HG03280 (cell line): ENCODE data around the gene ZFC3H1.
"Not testable (repeated sequence)": the region's sequence is repeated elsewhere in the genome, so short reads cannot be mapped to it uniquely, and the experiment has no call there.

Source experiments
- ATAC-seq: cut with Tn5 transposase; IDR thresholded peaks from one replicate; pipeline ENCODE4 v1.9.1; 2021; ENCODE audit warnings: mild to moderate bottlenecking, moderate library complexity; ENCODE audit not compliant: unreplicated experiment

ZFC3H1 gene, protein sequence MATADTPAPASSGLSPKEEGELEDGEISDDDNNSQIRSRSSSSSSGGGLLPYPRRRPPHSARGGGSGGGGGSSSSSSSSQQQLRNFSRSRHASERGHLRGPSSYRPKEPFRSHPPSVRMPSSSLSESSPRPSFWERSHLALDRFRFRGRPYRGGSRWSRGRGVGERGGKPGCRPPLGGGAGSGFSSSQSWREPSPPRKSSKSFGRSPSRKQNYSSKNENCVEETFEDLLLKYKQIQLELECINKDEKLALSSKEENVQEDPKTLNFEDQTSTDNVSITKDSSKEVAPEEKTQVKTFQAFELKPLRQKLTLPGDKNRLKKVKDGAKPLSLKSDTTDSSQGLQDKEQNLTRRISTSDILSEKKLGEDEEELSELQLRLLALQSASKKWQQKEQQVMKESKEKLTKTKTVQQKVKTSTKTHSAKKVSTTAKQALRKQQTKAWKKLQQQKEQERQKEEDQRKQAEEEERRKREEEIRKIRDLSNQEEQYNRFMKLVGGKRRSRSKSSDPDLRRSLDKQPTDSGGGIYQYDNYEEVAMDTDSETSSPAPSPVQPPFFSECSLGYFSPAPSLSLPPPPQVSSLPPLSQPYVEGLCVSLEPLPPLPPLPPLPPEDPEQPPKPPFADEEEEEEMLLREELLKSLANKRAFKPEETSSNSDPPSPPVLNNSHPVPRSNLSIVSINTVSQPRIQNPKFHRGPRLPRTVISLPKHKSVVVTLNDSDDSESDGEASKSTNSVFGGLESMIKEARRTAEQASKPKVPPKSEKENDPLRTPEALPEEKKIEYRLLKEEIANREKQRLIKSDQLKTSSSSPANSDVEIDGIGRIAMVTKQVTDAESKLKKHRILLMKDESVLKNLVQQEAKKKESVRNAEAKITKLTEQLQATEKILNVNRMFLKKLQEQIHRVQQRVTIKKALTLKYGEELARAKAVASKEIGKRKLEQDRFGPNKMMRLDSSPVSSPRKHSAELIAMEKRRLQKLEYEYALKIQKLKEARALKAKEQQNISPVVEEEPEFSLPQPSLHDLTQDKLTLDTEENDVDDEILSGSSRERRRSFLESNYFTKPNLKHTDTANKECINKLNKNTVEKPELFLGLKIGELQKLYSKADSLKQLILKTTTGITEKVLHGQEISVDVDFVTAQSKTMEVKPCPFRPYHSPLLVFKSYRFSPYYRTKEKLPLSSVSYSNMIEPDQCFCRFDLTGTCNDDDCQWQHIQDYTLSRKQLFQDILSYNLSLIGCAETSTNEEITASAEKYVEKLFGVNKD (N-terminal part only)

DNA sequence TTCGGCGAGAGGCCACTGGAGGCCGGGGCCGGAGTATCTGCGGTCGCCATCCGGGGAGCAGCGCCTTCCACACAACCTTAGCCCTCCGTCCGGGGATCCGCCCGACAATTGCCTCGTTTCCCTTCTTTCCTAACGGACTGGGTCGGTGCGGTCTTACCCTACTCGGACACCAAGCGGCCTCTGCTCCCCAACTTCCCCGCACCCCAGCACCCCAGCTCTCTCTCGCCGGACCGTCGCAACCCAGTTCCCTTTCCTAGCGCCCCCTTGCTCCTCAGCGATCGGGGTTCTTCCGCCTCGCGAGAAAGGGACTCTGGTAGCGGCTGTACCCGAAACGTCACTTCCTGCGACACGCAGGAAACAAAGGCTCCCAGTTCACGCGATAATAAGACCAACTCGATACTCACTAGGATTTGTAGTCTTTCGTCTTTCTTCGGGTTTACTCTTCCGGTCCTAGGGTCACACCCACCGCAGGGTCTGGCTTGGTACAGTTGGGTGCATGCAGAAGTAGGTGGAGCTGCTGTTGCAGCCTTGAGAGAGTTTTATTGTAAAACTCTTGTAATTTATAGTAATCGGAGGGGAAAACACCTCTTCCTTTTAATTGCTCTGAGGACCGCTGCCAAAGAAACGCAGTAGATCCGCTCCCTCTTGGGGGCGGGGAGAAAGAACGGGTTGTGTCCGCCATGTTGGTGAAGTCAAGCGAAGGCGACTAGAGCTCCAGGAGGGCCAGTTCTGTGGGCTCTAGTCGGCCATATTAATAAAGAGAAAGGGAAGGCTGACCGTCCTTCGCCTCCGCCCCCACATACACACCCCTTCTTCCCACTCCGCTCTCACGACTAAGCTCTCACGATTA is at the start of gene ZFC3H1, which contains the start of gene THAP2:
TSS of gene ZFC3H1 (minus strand) at position 288 of the 850 bp plus-strand sequence. CDS start at position 50, 238 bp downstream.
TSS of gene THAP2 (plus strand) at position 741 of the 850 bp plus-strand sequence. CDS start 209 bp downstream, outside the sequence.
- ATAC-seq, result peak; percentile 87

DNA sequence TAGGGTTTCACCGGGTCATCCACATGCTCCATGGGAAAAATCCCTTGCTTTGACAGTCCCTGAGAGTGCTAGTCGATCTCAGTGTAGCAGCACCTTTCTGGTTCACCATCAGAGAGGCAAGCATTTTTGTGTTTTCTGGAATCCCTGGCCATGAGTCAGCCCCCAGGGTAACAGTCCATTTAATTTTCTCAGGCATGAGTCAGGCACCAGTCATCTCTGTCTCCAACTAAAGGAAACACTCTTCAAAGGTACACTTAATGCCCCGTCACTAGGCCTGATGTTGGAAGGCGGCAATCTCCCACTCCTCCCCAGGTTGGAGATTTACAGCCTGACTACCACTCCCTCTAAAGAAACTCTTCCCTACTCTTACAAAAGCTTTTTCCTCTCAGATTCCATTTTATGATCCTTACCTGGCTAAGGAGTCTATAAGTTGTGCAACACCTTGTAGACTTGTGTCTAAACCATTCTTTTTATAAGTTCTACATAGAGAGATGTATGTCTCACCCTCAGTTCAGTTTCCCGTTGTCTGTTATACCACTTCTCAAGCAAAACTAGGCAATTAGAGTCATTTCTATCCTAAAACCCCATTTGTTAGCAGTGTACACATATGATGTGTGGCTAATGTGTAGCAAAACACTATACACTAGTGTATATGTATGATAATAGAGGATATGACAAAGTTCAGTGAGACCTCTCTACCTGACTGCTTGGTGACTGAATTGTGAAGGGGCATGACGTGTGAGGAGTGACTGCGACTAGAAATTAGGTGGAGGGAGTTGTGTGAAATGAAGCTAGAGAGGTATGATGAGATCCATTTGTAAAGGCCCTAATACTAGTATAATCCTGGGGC is 46.9 kb upstream of the ZFC3H1 start:
- no peak for ATAC-seq

DNA sequence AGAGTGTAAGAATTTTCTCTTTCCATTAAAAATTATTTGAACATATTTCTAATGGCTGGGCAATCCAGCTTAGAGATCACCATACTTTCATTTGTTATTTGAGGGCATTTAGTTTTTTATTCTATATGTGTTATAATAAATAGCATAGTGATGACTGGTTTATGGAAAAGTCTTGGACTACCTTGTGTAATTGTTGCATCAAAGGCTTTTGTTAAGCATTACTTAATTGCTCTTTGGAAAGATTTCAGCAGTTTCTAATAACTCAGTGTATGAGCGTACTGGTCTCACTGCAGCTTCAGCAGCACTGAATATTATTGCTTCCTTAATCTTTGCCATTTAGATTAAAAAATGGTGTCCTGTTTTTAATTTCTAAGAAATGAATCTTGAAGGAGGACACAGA is 45.0 kb upstream of the ZFC3H1 start:
- ATAC-seq, result no peak

DNA sequence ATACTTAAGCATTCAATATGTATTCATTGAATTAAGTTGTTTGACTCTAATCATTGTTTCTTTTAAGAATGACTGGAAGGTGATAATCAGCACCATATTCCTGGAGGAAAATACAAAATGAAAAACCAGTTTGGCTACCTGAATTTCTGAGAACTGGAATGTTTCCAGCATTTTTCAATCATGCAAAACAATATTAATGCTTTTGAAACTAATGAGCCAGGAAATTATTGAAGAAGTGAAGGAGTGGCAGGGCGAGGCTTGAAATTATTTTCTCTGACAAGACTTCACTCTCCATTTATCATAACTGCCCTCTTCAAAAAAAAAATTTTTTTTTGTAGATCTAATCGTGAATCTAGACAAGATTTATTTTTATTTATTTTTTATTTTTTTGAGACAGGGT is 41.3 kb upstream of the ZFC3H1 start:
- no peak for ATAC-seq

DNA sequence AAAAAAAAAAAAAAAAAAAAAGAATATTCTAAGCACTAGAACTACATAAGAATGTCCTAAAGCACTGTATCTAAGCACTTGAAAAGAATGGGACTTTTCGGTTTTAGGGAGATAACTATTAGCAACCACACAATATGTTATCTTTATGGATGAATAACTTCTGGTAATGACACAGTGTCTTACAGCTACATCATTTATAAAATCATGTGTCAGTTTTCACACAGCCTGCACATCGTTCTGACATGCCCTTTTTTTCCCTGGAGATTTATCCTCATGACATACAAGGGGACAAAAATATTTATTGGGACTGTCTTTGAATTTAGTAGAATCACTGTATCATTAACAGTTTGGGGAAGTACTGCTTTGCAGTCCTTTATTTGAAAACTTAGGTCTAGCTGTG is 39.6 kb upstream of the ZFC3H1 start:
- ATAC-seq, result no peak

DNA sequence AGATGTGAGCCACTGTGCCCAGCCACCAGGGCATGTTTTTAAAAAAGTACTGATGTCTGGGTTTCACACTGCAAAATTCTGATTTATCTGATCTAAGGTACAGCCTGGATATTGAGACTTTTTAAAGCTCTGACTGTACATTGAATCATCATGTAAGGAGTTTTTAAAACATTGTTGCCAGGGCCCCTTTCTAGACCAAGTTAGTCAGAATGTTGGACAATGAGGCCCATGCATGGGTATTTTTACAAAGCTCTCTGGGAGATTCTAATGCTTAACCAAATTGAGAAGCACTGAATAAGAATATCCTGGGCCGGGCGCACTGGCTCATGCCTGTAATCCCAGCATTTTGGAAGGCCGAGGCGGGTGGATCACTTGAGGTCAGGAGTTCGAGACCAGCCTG is 38.9 kb upstream of the ZFC3H1 start:
- ATAC-seq, result no peak

DNA sequence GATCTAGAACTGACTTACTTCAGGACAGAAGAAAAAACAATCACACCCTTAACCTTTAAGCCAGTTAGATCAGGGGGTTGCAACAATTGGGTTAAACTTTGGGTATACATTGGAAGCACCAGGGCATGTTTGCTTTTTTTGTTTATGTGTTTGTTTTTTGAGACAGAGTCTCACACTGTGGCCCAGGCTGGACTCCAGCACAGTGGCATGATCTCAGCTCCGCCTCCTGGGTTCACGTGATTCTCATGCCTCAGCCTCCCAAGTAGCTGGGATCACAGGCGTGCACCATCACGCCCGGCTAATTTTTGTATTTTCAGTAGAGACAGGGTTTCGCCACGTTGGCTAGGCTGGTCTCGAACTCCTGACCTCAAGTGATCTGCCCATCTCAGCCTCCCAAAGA is 38.5 kb upstream of the ZFC3H1 start:
- not testable (repeated sequence) for ATAC-seq

DNA sequence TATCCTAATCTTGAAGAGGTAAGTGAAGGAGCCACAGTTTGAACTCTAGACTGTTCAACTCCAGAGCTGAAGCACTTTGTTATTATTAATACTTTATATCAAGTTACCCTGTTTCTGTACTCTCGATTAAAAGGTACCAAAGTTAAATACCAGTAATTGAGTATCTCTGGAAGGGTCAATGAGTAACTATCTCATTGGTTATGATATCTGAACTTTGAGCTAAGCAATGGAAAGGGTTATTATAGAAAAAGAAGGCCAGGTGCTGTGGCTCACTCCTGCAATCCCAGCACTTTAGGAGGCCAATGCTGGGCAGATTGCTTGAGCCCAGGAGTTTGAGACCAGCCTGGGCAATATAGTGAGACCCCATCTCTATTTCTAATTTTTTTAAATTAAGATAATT is 32.1 kb upstream of the ZFC3H1 start:
- ATAC-seq, result no peak

DNA sequence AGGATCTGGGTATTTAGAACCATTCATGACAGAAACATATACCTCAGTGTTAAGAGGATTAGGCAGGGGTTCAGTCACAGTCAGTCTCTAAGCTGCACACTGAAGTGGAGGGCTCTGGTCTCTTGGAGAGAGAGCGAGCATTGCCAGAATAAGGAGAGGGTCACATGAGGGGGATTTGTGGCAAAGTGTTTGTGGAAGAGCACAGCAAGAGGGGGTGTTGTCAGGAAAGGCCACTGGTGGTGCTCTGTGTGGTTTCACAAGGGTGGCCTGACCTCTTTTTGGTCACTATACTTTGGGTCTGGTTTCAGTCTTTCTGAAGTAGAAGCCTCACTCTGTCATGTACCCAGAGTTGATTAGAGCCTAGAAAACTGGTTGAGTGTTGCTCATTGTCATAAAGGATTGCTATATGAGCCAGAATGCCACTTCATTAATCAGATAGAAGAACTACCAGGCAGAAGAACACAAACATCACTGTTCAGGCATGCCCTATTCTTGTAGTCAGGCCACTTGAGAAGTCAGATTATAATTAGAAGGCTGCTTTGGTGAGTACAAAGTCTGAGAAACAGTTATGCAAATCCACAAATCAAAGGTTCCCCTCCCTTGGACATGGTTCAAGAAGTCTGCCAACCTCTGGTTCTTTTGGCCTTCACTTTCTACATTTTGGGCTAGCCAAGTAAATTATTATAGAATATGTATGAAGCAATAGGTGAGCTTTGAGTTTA is 30.6 kb upstream of the ZFC3H1 start:
- peak; percentile 72 for ATAC-seq

DNA sequence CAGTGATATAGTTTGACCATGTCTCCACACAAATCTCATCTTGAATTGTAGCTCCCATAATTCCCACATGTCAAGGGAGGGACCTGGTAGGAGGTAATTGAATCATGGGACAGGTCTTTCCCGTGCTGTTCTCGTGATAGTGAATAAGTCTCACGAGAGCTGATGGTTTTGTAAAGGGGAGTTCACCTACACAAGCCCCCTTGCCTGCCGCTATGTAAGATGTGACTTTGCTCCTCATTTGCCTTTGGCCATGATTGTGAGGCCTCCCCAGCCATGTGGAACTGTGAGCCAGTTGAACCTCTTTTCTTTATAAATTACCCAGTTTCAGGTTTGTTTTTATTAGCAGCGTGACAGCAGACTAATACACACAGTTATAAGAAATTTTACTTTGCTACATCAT is 30.0 kb upstream of the ZFC3H1 start:
- ATAC-seq, result peak; percentile 1

DNA sequence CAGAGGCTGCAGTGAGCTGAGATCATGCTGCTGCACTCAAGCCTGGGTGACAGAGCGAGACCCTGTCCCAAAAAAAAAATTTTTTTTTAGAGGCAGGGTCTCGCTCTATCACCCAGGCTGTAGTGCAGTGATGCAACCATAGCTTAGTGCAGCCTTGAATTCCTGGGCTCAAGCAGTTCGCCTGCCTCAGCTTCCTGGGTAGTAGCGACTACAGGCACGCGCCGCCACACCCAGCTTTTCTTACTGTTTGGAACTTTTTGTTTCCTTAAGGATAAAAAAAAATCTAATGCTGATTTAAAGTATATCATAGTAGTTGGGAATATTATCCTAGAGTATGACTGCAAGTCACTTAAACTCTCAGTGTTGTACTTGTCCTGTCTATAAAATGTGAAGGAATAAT is 29.5 kb upstream of the ZFC3H1 start:
- ATAC-seq, result no peak

DNA sequence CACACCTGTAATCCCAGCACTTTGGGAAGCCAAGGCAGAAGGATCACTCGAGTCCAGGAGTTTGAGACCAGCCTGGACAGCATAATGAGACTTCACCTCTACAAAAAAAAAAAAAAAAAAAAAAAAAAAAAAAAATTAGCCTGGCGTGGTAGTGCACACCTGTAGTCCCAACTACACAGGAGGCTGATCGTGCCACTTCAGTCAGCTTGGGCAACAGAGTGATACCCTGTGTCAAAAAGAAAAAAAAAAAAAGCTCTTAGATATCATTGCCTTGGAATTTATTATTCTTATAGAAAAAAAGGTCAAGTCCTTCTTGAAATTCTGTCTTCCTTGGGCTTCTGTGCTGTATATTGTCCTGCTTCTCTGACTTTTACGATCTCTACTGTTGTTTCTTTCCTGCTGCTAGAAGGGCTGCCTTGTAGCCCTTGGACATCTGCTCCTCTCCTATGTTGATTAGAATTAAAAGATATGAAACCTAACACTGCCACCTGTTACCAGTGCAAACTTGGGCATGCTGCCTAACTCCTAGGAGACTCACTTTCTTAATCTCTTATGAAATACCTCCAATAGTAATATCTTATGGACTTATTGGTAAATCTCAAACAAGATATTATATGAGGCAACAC is 28.0 kb upstream of the ZFC3H1 start:
- ATAC-seq, result no peak

DNA sequence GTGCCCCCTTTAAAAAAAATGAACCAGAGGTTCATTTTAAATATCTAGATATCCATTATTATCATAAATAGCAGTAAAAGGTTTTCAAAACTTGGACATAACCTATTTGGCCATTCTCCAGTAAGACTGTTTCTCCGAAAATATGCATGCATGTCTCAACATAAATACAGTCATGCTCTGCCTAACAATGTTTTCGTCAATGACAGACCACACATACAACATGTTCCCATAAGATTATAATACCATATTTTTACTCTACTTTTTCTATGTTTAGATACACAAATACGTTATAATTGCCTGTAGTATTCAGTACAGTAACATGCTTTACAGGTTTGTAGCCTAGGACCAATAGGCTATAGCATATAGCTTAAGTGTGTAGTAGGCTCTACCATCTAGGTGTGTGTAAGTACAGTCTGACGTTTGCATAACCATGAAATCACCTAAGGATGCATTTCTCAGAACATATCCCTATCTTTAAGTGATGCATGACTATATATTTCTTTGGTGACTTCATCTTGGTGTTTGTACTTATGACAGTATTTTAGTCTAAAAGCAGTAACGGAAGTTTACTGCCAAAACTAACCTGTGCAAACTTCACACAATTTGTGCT is 25.4 kb upstream of the ZFC3H1 start:
- no peak for ATAC-seq

DNA sequence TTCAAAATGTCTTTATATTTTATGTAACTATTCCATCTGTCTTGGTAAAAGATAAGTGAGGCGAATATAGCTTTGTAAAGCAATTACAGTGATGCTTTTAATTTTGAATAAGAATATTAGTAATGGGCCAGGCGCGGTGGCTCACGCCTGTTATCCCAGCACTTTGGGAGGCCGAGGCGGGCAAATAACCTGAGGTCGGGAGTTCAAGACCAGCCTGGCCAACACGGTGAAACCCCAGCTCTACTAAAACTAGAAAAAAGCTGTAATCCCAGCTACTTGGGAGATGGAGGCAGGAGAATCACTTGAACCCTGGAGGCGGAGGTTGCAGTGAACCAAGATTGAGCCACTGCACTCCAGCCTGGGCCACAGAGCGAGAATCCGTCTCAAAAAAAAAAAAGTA is 23.5 kb upstream of the ZFC3H1 start:
- ATAC-seq, result not testable (repeated sequence)

DNA sequence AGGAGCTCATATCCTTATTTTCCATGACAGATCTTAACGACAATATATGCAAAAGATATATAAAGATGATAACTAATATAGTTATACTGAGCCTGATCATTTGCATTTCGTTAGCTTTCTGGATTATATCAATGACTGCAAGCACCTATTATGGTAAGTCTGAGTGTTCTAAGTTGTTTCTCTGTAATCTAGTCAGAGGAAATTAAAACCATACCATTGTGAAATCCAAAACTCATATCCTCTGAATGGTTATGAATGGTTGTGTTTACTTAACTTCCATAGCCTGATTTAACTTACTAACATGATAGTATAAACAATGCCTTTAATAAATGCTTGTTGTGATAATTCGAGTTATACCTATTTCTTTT is 23.0 kb upstream of the ZFC3H1 start:
- ATAC-seq, result no peak

DNA sequence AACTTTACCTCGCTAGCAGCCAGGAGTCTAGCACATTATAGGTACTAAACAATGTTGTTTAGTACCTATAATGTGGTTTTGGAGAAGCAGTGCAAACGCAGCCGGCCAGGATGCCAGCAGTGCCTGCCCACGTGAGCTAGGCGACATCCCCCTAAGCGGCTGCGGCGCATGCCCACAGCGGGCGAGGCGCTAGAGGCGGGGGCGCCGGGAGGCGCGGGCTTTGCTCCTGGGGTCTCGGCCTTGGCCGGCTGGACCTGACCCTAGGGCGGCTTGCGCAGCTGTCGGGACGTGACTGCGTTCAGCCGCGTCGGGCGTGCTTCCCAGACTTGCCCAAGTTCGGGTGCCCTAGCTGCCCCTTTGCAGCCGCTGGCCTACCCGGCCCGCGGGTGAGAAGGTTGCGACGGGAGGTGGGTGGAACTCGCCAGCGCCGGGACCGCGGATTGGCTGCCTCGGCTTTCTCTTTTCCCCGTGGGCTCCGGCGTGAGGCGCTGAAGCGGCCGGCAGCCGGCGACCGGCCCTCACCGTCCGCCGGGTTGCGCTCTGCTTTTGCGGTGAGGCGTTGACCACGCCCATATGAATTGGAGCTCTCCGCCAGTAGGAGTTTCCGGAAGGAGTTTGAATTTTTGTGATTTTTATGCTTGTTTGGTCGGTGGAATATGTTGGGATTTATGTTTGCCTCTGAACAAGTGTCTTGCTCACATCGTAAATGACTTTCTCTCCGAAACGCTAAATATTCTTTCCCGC is 22.4 kb upstream of the ZFC3H1 start, which contains the start of gene TMEM19:
TSS of gene TMEM19 (plus strand) at position 169 of the 744 bp plus-strand sequence. CDS start 599 bp downstream, outside the sequence.
- peak; percentile 87 for ATAC-seq
